CD14-positive monocyte (primary cell): ENCODE results near the gene MGAT5B. TPM values are rescaled to one million over a fixed set of nuclear protein-coding genes. Genes with fewer than 3 reads are reported as not detected.

ENCODE experiments used
- DNase-seq, 3 donors: peaks; one replicate each; pipeline ENCODE4 v3.0.0-alpha.2; 2011 to 2022
- H2AFZ ChIP-seq: 2 replicates; pipeline ENCODE4 v1.6.0; 2012; ENCODE audit warnings: mild to moderate bottlenecking, low read depth, low read length, inconsistent platforms; ENCODE audit not compliant: insufficient read depth, poor library complexity, severe bottlenecking
- H3K27ac ChIP-seq, 2 donors: 1 replicate in 1 of 2; 2 replicates in 1 of 2; pipeline ENCODE4 v1.5.1; 2012 to 2013; ENCODE audit warnings: low read length in 2 of 2, control low read depth in 1 of 2, inconsistent platforms in 1 of 2, low read depth in 1 of 2, mild to moderate bottlenecking in 1 of 2
- H3K27me3 ChIP-seq, 2 donors: one replicate each; pipeline versions ENCODE4 v1.6.0 to v1.6.1; 2011 to 2013; ENCODE audit warnings: low read length in 2 of 2; ENCODE audit not compliant: control insufficient read depth in 2 of 2, insufficient read depth in 2 of 2
- H3K36me3 ChIP-seq, 2 donors: replicated peaks in 1 of 2; 1 replicate in 1 of 2; 2 replicates in 1 of 2; pipeline versions ENCODE4 v1.5.1 to v1.6.1; 2012 to 2013; ENCODE audit warnings: low read length in 2 of 2, control low read depth in 1 of 2, inconsistent platforms in 1 of 2, mild to moderate bottlenecking in 1 of 2; ENCODE audit not compliant: insufficient read depth in 2 of 2, control insufficient read depth in 1 of 2
- H3K4me1 ChIP-seq, 2 donors: 1 replicate in 1 of 2; 2 replicates in 1 of 2; pipeline versions ENCODE4 v1.5.1 to v1.6.1; 2012 to 2013; ENCODE audit warnings: low read length in 2 of 2, control low read depth in 1 of 2, inconsistent platforms in 1 of 2, mild to moderate bottlenecking in 1 of 2, moderate library complexity in 1 of 2; ENCODE audit not compliant: insufficient read depth in 2 of 2, control insufficient read depth in 1 of 2
- H3K4me2 ChIP-seq: replicated peaks from 2 replicates; pipeline ENCODE3; 2012; ENCODE audit warnings: low read length, moderate library complexity, mild to moderate bottlenecking; ENCODE audit not compliant: poor library complexity, severe bottlenecking; ENCODE audit errors: extremely low read depth
- H3K4me3 ChIP-seq, 3 experiments: fragments of 200-600 bp in 1 of 3; sonication (generic) in 1 of 3; replicated peaks in 1 of 3; 1 replicate in 2 of 3; 2 replicates in 1 of 3; pipeline ENCODE4 v1.5.1; 2011 to 2013; ENCODE audit warnings: low read length in 3 of 3, mild to moderate bottlenecking in 3 of 3, control low read depth in 2 of 3, low read depth in 2 of 3, inconsistent platforms in 1 of 3, moderate library complexity in 1 of 3
- H3K79me2 ChIP-seq: 2 replicates; pipeline ENCODE4 v1.6.0; 2012; ENCODE audit warnings: mild to moderate bottlenecking, control low read depth, inconsistent platforms, low read length, moderate library complexity; ENCODE audit not compliant: insufficient read depth
- H3K9ac ChIP-seq: 2 replicates; pipeline ENCODE4 v1.6.0; 2017; ENCODE audit warnings: low read length, mild to moderate bottlenecking; ENCODE audit not compliant: insufficient read depth, poor library complexity, severe bottlenecking
- H3K9me3 ChIP-seq, 2 donors: replicated peaks in 1 of 2; 1 replicate in 1 of 2; 2 replicates in 1 of 2; pipeline versions ENCODE4 v1.5.1 to v1.6.1; 2012 to 2013; ENCODE audit warnings: low read length in 2 of 2, control low read depth in 1 of 2; ENCODE audit not compliant: control insufficient read depth in 1 of 2, insufficient read depth in 1 of 2
- H4K20me1 ChIP-seq: 2 replicates; pipeline ENCODE4 v1.6.0; 2012; ENCODE audit warnings: mild to moderate bottlenecking, low read length, control low read depth, moderate library complexity; ENCODE audit not compliant: insufficient read depth
- H3K27ac Mint-ChIP-seq, 7 donors: one replicate each; pipeline ENCODE4 v1.8.0; 2020; ENCODE audit warnings: mild to moderate bottlenecking in 7 of 7, mixed read lengths in 7 of 7, moderate library complexity in 6 of 7, inconsistent platforms in 2 of 7
- H3K27me3 Mint-ChIP-seq, 3 donors: one replicate each; pipeline ENCODE4 v1.8.0; 2021 to 2022; ENCODE audit warnings: low read depth in 3 of 3, mild to moderate bottlenecking in 3 of 3, mixed read lengths in 3 of 3, moderate library complexity in 3 of 3, inconsistent platforms in 1 of 3
- H3K36me3 Mint-ChIP-seq, 2 donors: one replicate each; pipeline ENCODE4 v1.8.0; 2020; ENCODE audit warnings: mixed read lengths in 2 of 2, inconsistent platforms in 1 of 2, mild to moderate bottlenecking in 1 of 2
- H3K4me1 Mint-ChIP-seq: one replicate; pipeline ENCODE4 v1.8.0; 2020; ENCODE audit warnings: mild to moderate bottlenecking, mixed read lengths
- H3K4me3 Mint-ChIP-seq, 2 donors: one replicate each; pipeline ENCODE4 v1.8.0; 2020; ENCODE audit warnings: mild to moderate bottlenecking in 2 of 2, mixed read lengths in 2 of 2, moderate library complexity in 1 of 2
- H3K9me3 Mint-ChIP-seq, 7 donors: one replicate each; pipeline ENCODE4 v1.8.0; 2020 to 2022; ENCODE audit warnings: mixed read lengths in 7 of 7, mild to moderate bottlenecking in 6 of 7, moderate library complexity in 6 of 7, inconsistent platforms in 2 of 7
- WGBS: methylation state at CpG from one replicate; pipeline ENCODE4 v1.1.5; 2013; ENCODE audit warnings: missing lambda C conversion rate; ENCODE audit not compliant: insufficient coverage; 5-methylcytosine and 5-hydroxymethylcytosine counted together
- intact Hi-C, 2 donors: fragments of 100-400 bp; cut with micrococcal nuclease; formaldehyde crosslinking; loops; one replicate each; pipeline versions ENCODE4 v1.15.0 to v1.15.1; 2023
- polyA plus RNA-seq, 3 donors: library from polyadenylated mRNA; depleted of rRNA in 1 of 3; unstranded in 2 of 3; stranded (reverse) in 1 of 3; fragments of 300-500 nt in 2 of 3; fragments of >200 nt in 1 of 3; fragmentation: Illumina TruSeq in 2 of 3; gene quantifications; 1 replicate in 2 of 3; 2 replicates in 1 of 3; pipeline ENCODE4 v1.2.3, GENCODE V29; 2012 to 2021
- TF ChIP-seq, protein P1 (sequence below): fragments of 200-600 bp; IDR thresholded peaks from one replicate; pipeline ENCODE4 v1.8.0; 2022; ENCODE audit warnings: antibody characterized with exemption, mild to moderate bottlenecking

Gene MGAT5B
- polyA plus RNA-seq, 3 donors = not detected

DNA sequence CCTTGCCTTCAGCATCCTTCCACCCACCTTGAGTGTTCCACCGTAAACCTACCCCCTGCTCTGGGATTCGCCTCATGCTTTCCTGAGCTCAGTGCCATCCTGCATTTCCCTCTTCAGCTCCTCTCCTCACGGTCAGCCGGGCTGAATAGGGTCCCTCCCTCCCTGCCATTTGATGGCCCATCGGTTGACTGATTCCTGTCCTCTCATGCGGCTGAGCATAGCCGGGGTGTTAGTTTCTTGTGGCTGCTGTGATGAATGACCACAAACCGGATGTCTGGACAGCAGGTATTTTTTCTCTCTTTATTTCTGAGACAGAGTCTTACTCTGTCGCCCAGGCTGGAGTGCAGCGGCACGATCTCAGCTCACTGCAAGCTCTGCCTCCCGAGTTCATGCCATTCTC is 44.1 kb upstream of the MGAT5B start:
- Histone ChIP-seq H4K20me1 (no peaks in the 10 kb centered on the region), H3K4me1 (peaks cover 0 to 9% of the 10 kb centered on the region in 2 donors), H3K9ac (no peak overlapping the region), H3K27ac (no peak overlapping the region), H3K79me2 (no peaks in the 10 kb centered on the region), H3K27me3 (no peaks in the 10 kb centered on the region), H2AFZ (no peak overlapping the region), H3K9me3 (no peaks in the 10 kb centered on the region), H3K4me2 (no peak overlapping the region), H3K36me3 (no peaks in the 10 kb centered on the region), H3K4me3 (no peak overlapping the region)
- Mint-ChIP-seq H3K4me1 (peaks cover 13% of the 10 kb centered on the region), H3K27me3 (peaks cover 0 to 16% (median 6%) of the 10 kb centered on the region in 3 donors), H3K4me3 (no peak overlapping the region), H3K9me3 (no peaks in the 10 kb centered on the region), H3K36me3 (no peaks in the 10 kb centered on the region), H3K27ac (no peak overlapping the region)
- DNase-seq = no peak
- intact Hi-C loops = no loop called here
- TF ChIP-seq, protein P1, sequence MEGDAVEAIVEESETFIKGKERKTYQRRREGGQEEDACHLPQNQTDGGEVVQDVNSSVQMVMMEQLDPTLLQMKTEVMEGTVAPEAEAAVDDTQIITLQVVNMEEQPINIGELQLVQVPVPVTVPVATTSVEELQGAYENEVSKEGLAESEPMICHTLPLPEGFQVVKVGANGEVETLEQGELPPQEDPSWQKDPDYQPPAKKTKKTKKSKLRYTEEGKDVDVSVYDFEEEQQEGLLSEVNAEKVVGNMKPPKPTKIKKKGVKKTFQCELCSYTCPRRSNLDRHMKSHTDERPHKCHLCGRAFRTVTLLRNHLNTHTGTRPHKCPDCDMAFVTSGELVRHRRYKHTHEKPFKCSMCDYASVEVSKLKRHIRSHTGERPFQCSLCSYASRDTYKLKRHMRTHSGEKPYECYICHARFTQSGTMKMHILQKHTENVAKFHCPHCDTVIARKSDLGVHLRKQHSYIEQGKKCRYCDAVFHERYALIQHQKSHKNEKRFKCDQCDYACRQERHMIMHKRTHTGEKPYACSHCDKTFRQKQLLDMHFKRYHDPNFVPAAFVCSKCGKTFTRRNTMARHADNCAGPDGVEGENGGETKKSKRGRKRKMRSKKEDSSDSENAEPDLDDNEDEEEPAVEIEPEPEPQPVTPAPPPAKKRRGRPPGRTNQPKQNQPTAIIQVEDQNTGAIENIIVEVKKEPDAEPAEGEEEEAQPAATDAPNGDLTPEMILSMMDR = no peak
- 94% methylated on average over 10 of the region's 12 CpGs for WGBS

GRCh38 chr17:76826330-76827068 is 41.7 kb upstream of the MGAT5B start:
- H3K9me3 ChIP-seq = no peaks in the 10 kb centered on the region
- peaks cover 0 to 9% of the 10 kb centered on the region in 2 donors for H3K4me1 ChIP-seq
- Mint-ChIP-seq H3K27ac (peak overlapping the region in 1 of 7 donors; percentile 16), H3K36me3 (no peaks in the 10 kb centered on the region), H3K4me3 (peak overlapping the region; percentile 20 to 62), H3K9me3 (no peaks in the 10 kb centered on the region), H3K4me1 (peaks cover 9% of the 10 kb centered on the region), H3K27me3 (peaks cover 0 to 11% (median 8%) of the 10 kb centered on the region in 3 donors)
- no peak overlapping the region for H3K4me3 ChIP-seq
- TF ChIP-seq, protein P1 = no peak
- H4K20me1 ChIP-seq = no peaks in the 10 kb centered on the region
- no peak overlapping the region for H3K9ac ChIP-seq
- H3K79me2 ChIP-seq = no peaks in the 10 kb centered on the region
- no peaks in the 10 kb centered on the region for H3K36me3 ChIP-seq
- DNase-seq = no peak
- H2AFZ ChIP-seq = peak overlapping the region; percentile 52
- WGBS = 44% methylated on average over 13 of the region's 24 CpGs
- H3K4me2 ChIP-seq = peak overlapping the region; percentile 21
- intact Hi-C loops = no loop called here
- no peaks in the 10 kb centered on the region for H3K27me3 ChIP-seq
- no peak overlapping the region for H3K27ac ChIP-seq
